D721Med (cell line): ENCODE measurements around the gene PRCP.

ENCODE experiments used
- DNase-seq: peaks from one replicate; pipeline ENCODE4 v3.0.0; 2011; ENCODE audit warnings: low spot score; ENCODE audit not compliant: insufficient read length
- FAIRE-seq: peaks from 2 replicates; lab custom pipeline; 2011; peaks lifted over from hg19 to GRCh38; lab: Jason Lieb, UNC
- CTCF ChIP-seq: IDR thresholded peaks from 2 replicates; pipeline ENCODE4 v1.5.1; 2012; ENCODE audit warnings: mild to moderate bottlenecking, control low read depth; ENCODE audit not compliant: insufficient read depth; ENCODE audit errors: missing control alignments

The PRCP gene

GRCh38 chr11:82889133-82890001, 10.9 kb downstream of the PRCP start:
- FAIRE-seq (no peak), DNase-seq (no peak)

GRCh38 chr11:82883853-82884252, 16.4 kb downstream of the PRCP start:
- no peak for DNase-seq
- no peak for TF ChIP-seq CTCF
- FAIRE-seq = no peak

More at GRCh38 chr11:82889133-82890001, 10.9 kb downstream of the PRCP start:
- TF ChIP-seq CTCF = no peak

- FAIRE-seq (no peak), DNase-seq (no peak)
- no peak for TF ChIP-seq CTCF
These were observed 25.3 kb downstream of the PRCP start for GRCh38 chr11:82874646-82875523.

- no peak for DNase-seq
- no peak for FAIRE-seq
- no peak for TF ChIP-seq CTCF
These were observed 26.3 kb downstream of the PRCP start for GRCh38 chr11:82873919-82874333.

GRCh38 chr11:82872377-82873150, 27.7 kb downstream of the PRCP start:
- FAIRE-seq = no peak
- DNase-seq = no peak
- no peak for TF ChIP-seq CTCF

GRCh38 chr11:82871646-82872045, 28.6 kb downstream of the PRCP start:
- DNase-seq (no peak), FAIRE-seq (no peak)
- TF ChIP-seq CTCF = no peak
